Sigmoid colon (tissue), 4 donors: ENCODE measurements around the gene RBM48.
"Not testable (repeated sequence)": the region's sequence is repeated elsewhere in the genome, so short reads cannot be mapped to it uniquely, and the experiment has no call there.

Experiments used
- CTCF ChIP-seq, 4 experiments: fragments of 450-650 bp in 3 of 4; fragments of 200-600 bp in 1 of 4; IDR thresholded peaks; one replicate each; pipeline ENCODE4 v1.5.1; 2016 to 2019; ENCODE audit warnings: antibody characterized with exemption in 4 of 4, mild to moderate bottlenecking in 3 of 4, moderate library complexity in 2 of 4
- POLR2A ChIP-seq, 2 donors: fragments of 450-650 bp; IDR thresholded peaks; one replicate each; pipeline ENCODE4 v1.6.1; 2016; ENCODE audit warnings: antibody characterized with exemption in 2 of 2, mild to moderate bottlenecking in 2 of 2, moderate library complexity in 2 of 2
- POLR2AphosphoS5 ChIP-seq, 4 donors: sonication (generic); formaldehyde crosslinking; IDR thresholded peaks; one replicate each; pipeline ENCODE4 v1.6.1; 2017; ENCODE audit warnings: antibody characterized with exemption in 4 of 4

- not testable (repeated sequence) for TF ChIP-seq POLR2A, CTCF, POLR2AphosphoS5 (IDR thresholded peaks at IDR 0.05)
These were observed 14.9 kb downstream of the RBM48 start for GRCh38 chr7:92543542-92543941.
